ENCODE results near the gene EMILIN1. TPM values are rescaled to one million over a fixed set of nuclear protein-coding genes. Genes with fewer than 3 reads are reported as not detected.
"Not testable (repeated sequence)": the region's sequence is repeated elsewhere in the genome, so short reads cannot be mapped to it uniquely, and the experiment has no call there.

EMILIN1 gene
- total RNA-seq, 3 donors from 2014 or later = 25.6 to 94.7 (median 26.9) TPM

GRCh38 chr2:27105981-27106380 is 27.6 kb downstream of the EMILIN1 start:
- no peak overlapping the region for H3K4me3 ChIP-seq
- no peaks in the 10 kb centered on the region for H3K27me3 ChIP-seq
- H3K4me1 ChIP-seq = no peaks in the 10 kb centered on the region
- intact Hi-C loops (cut with DNase I; ENCODE audit: low total_unique reads) = no loop called here
- DNase-seq (ENCODE audit: low spot score in 2 of 2) = no peak
- no peaks in the 10 kb centered on the region for H3K36me3 ChIP-seq
- TF ChIP-seq POLR2A (IDR thresholded peaks at IDR 0.05) = no peak
- no peak for TF ChIP-seq POLR2AphosphoS5 (IDR thresholded peaks at IDR 0.05)
- TF ChIP-seq, protein P1, sequence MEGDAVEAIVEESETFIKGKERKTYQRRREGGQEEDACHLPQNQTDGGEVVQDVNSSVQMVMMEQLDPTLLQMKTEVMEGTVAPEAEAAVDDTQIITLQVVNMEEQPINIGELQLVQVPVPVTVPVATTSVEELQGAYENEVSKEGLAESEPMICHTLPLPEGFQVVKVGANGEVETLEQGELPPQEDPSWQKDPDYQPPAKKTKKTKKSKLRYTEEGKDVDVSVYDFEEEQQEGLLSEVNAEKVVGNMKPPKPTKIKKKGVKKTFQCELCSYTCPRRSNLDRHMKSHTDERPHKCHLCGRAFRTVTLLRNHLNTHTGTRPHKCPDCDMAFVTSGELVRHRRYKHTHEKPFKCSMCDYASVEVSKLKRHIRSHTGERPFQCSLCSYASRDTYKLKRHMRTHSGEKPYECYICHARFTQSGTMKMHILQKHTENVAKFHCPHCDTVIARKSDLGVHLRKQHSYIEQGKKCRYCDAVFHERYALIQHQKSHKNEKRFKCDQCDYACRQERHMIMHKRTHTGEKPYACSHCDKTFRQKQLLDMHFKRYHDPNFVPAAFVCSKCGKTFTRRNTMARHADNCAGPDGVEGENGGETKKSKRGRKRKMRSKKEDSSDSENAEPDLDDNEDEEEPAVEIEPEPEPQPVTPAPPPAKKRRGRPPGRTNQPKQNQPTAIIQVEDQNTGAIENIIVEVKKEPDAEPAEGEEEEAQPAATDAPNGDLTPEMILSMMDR (IDR thresholded peaks at IDR 0.05) = no peak
- no peaks in the 10 kb centered on the region for H3K9me3 ChIP-seq
- no peak overlapping the region for H3K27ac ChIP-seq

DNA sequence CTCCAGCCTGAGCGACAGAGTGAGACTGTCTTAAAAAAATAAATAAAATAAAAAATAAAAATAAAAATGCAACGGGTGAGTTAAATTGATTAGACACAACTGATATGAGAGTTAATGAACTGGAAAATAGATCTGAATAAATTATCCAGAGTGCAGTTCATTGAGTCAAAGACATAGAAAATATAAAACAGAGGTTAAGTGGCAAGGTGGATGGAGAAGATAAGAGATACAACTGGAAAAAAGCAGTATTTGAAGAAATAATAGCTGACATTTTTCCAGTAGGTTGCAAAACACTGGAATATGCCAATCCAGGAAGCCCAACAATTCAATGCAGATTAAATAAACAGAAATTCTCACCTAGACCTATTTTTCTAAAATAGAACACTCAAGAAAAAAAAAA is 29.8 kb downstream of the EMILIN1 start:
- TF ChIP-seq POLR2A (IDR thresholded peaks at IDR 0.05) (no peak), POLR2AphosphoS5 (IDR thresholded peaks at IDR 0.05) (no peak)
- TF ChIP-seq, protein P1 (IDR thresholded peaks at IDR 0.05) = no peak
- Histone ChIP-seq H3K4me1 (no peaks in the 10 kb centered on the region), H3K27me3 (no peaks in the 10 kb centered on the region), H3K36me3 (no peaks in the 10 kb centered on the region), H3K9me3 (no peaks in the 10 kb centered on the region), H3K27ac (no peak overlapping the region), H3K4me3 (no peak overlapping the region)
- intact Hi-C loops (cut with DNase I; ENCODE audit: low total_unique reads) = no loop called here
- no peak for DNase-seq (ENCODE audit: low spot score in 2 of 2)

GRCh38 chr2:27109083-27109482 is 30.7 kb downstream of the EMILIN1 start:
- Histone ChIP-seq H3K36me3 (no peaks in the 10 kb centered on the region), H3K4me3 (no peak overlapping the region), H3K27ac (no peak overlapping the region), H3K27me3 (no peaks in the 10 kb centered on the region), H3K4me1 (no peaks in the 10 kb centered on the region), H3K9me3 (no peaks in the 10 kb centered on the region)
- intact Hi-C loops (cut with DNase I; ENCODE audit: low total_unique reads) = no loop called here
- TF ChIP-seq POLR2A (IDR thresholded peaks at IDR 0.05) (no peak), POLR2AphosphoS5 (IDR thresholded peaks at IDR 0.05) (no peak)
- TF ChIP-seq, protein P1 (IDR thresholded peaks at IDR 0.05) = no peak
- no peak for DNase-seq (ENCODE audit: low spot score in 2 of 2)

DNA sequence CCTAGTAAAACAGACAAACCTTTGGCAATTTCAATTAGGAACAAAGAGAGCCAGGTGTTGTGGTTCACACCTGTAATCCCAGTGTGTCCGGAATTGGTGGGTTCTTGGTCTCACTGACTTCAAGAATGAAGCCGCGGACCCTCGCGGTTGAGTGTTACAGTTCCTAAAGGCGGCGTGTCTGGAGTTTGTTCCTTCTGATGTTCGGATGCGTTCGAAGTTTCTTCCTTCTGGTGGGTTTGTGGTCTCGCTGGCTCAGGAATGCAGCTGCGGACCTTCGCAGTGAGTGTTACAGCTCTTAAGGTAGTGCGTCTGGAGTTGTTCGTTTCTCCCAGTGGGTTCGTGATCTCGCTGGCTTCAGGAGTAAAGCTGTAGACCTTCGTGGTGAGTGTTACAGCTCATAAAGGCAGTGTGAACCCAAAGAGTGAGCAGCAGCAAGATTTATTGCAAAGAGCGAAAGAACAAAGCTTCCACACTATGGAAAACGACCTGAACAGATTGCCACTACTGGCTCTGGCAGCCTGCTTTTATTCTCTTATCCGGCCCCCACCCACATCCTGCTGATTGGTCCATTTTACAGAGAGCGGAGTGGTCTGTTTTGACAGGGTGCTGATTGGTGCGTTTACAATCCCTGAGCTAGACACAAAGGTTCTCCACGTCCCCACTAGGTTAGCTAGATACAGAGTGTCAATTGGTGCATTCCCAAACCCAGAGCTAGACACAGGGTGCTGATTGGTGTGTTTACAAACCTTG is 32.4 kb downstream of the EMILIN1 start:
- H3K4me1 ChIP-seq; H3K36me3 ChIP-seq; H3K4me3 ChIP-seq; intact Hi-C loops (cut with DNase I; ENCODE audit: low total_unique reads); DNase-seq (ENCODE audit: low spot score in 2 of 2); H3K27me3 ChIP-seq; H3K9me3 ChIP-seq; H3K27ac ChIP-seq: not testable (repeated sequence)

GRCh38 chr2:27111392-27112078 is 33.1 kb downstream of the EMILIN1 start:
- H3K36me3 ChIP-seq; H3K4me3 ChIP-seq; H3K27me3 ChIP-seq; H3K4me1 ChIP-seq; H3K9me3 ChIP-seq; H3K27ac ChIP-seq; intact Hi-C loops (cut with DNase I; ENCODE audit: low total_unique reads); DNase-seq (ENCODE audit: low spot score in 2 of 2): not testable (repeated sequence)

DNA sequence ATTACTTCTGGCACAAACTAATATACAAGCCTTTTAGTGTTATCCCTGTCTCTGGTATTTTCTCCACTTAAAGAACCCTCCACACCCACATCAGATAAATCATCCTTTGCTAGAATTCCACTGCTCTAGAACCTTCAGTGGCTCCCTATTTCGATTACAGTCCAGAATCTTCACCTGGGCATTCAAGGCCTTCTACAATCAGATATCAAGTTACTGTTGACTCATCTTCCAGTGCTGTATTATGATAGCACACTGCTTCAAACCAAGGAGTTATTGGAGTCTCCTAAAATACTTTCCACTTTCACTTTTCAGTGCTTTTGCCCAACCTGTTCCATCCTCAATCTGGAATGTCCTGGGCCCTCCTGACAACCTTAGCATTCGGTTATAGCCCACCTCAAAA is 37.1 kb downstream of the EMILIN1 start:
- Histone ChIP-seq H3K4me1 (peaks cover 0 to 8% of the 10 kb centered on the region in 2 donors), H3K9me3 (no peaks in the 10 kb centered on the region), H3K27ac (no peak overlapping the region), H3K27me3 (peaks cover 0 to 11% of the 10 kb centered on the region in 2 donors), H3K36me3 (no peaks in the 10 kb centered on the region), H3K4me3 (no peak overlapping the region)
- intact Hi-C loops (cut with DNase I; ENCODE audit: low total_unique reads) = no loop called here
- TF ChIP-seq POLR2A (IDR thresholded peaks at IDR 0.05) (no peak), POLR2AphosphoS5 (IDR thresholded peaks at IDR 0.05) (no peak)
- TF ChIP-seq, protein P1 (IDR thresholded peaks at IDR 0.05) = no peak
- DNase-seq (ENCODE audit: low spot score in 2 of 2) = no peak

Measured in breast epithelium (tissue), 4 donors.